Spleen (tissue), 7 donors: ENCODE data around the gene RUNDC1.

ENCODE experiments used
- POLR2A ChIP-seq, 3 donors: fragments of 450-650 bp; IDR thresholded peaks; one replicate each; pipeline ENCODE4 v1.5.1; 2017; ENCODE audit warnings: antibody characterized with exemption in 3 of 3, mild to moderate bottlenecking in 1 of 3
- POLR2AphosphoS5 ChIP-seq, 3 donors: sonication (generic); formaldehyde crosslinking; IDR thresholded peaks; one replicate each; pipeline ENCODE4 v1.5.1; 2017; ENCODE audit warnings: antibody characterized with exemption in 3 of 3
- TF ChIP-seq, protein P1 (sequence below), 11 experiments: fragments of 200-600 bp in 7 of 11; fragments of 450-650 bp in 4 of 11; sonication (generic) in 4 of 11; IDR thresholded peaks in 8 of 11; conservative IDR thresholded peaks in 3 of 11; 1 replicate in 7 of 11; 2 replicates in 4 of 11; pipeline versions ENCODE4 v1.4.0 to v1.8.0; 2016 to 2021; ENCODE audit warnings: antibody characterized with exemption in 11 of 11, inconsistent platforms in 4 of 11, mild to moderate bottlenecking in 1 of 11
- donor health status: DM: no; HTN: no; CAD: no; lungs with moderate emphysema.
- donor health status: DM: no; HTN: no; CAD: no.
- donor health status: DM: no; HTN: no; CAD: no.

GRCh38 chr17:43018008-43018853, 37.9 kb downstream of the RUNDC1 start:
- TF ChIP-seq, protein P1, sequence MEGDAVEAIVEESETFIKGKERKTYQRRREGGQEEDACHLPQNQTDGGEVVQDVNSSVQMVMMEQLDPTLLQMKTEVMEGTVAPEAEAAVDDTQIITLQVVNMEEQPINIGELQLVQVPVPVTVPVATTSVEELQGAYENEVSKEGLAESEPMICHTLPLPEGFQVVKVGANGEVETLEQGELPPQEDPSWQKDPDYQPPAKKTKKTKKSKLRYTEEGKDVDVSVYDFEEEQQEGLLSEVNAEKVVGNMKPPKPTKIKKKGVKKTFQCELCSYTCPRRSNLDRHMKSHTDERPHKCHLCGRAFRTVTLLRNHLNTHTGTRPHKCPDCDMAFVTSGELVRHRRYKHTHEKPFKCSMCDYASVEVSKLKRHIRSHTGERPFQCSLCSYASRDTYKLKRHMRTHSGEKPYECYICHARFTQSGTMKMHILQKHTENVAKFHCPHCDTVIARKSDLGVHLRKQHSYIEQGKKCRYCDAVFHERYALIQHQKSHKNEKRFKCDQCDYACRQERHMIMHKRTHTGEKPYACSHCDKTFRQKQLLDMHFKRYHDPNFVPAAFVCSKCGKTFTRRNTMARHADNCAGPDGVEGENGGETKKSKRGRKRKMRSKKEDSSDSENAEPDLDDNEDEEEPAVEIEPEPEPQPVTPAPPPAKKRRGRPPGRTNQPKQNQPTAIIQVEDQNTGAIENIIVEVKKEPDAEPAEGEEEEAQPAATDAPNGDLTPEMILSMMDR (IDR thresholded peaks at IDR 0.05 in 8 of 11, conservative IDR thresholded peaks at IDR 0.05 in 3 of 11): no peak
- no peak for TF ChIP-seq POLR2A (IDR thresholded peaks at IDR 0.05)
- TF ChIP-seq POLR2AphosphoS5 (IDR thresholded peaks at IDR 0.05): peak; percentile 13 to 59 (median 25)
